ENCODE data around the gene TSEN2.
A peak's percentile ranks its signal among the peaks of the same experiment; 100 is the strongest.
"Not testable (repeated sequence)": the region's sequence is repeated elsewhere in the genome, so short reads cannot be mapped to it uniquely, and the experiment has no call there.

Gene TSEN2
- total RNA-seq, result 1.3 to 15.9 (median 9.5) reads per million in 18 experiments

- peak; percentile 97 for DNase-seq
These were observed at the start of gene TSEN2 for GRCh38 chr3:12484198-12484982. Gene TSEN2 (plus strand): TSS chr3:12484480. CDS start chr3:12489801, 5,321 bp downstream.

GRCh38 chr3:12436514-12437220 lies 47.6 kb upstream of the TSEN2 start:
- DNase-seq, result no peak

- no peak for DNase-seq
These were observed 47.1 kb upstream of the TSEN2 start for GRCh38 chr3:12437221-12437605.

GRCh38 chr3:12437861-12438260 lies 46.4 kb upstream of the TSEN2 start:
- DNase-seq, result no peak

GRCh38 chr3:12438318-12438717 lies 46.0 kb upstream of the TSEN2 start:
- DNase-seq, result no peak

- no peak for DNase-seq
These were observed 44.9 kb upstream of the TSEN2 start for GRCh38 chr3:12439161-12439940.

GRCh38 chr3:12440927-12441714 lies 43.2 kb upstream of the TSEN2 start:
- DNase-seq, result no peak

GRCh38 chr3:12442654-12443501 lies 41.4 kb upstream of the TSEN2 start:
- DNase-seq, result no peak

- no peak for DNase-seq
These were observed 40.3 kb upstream of the TSEN2 start for GRCh38 chr3:12443781-12444522.

GRCh38 chr3:12444582-12445471 lies 39.5 kb upstream of the TSEN2 start:
- no peak for DNase-seq

GRCh38 chr3:12445523-12446240 lies 38.6 kb upstream of the TSEN2 start:
- DNase-seq, result no peak

- no peak for DNase-seq
These were observed 38.0 kb upstream of the TSEN2 start for GRCh38 chr3:12446298-12446697.

GRCh38 chr3:12447075-12447474 lies 37.2 kb upstream of the TSEN2 start:
- DNase-seq, result no peak

GRCh38 chr3:12448404-12449202 lies 35.7 kb upstream of the TSEN2 start:
- not testable (repeated sequence) for DNase-seq

- DNase-seq, result no peak
These were observed 34.2 kb upstream of the TSEN2 start for GRCh38 chr3:12449889-12450682.

- peak; percentile 20 to 41 for DNase-seq
These were observed 32.8 kb upstream of the TSEN2 start for GRCh38 chr3:12451481-12451880.

- DNase-seq, result no peak
These were observed 32.3 kb upstream of the TSEN2 start for GRCh38 chr3:12451960-12452359.
